GM19372 (cell line): ENCODE results near the gene PTPRN2.

Experiments
- ATAC-seq: cut with Tn5 transposase; IDR thresholded peaks from one replicate; pipeline ENCODE4 v1.9.1; 2021; ENCODE audit warnings: mild to moderate bottlenecking, low read depth, moderate library complexity; ENCODE audit not compliant: unreplicated experiment

Gene PTPRN2

GRCh38 chr7:158019726-158020705, 567.6 kb downstream of the PTPRN2 start:
- ATAC-seq = no peak

GRCh38 chr7:158018971-158019645, 568.5 kb downstream of the PTPRN2 start:
- ATAC-seq = no peak

- ATAC-seq = no peak
Measured at GRCh38 chr7:158018098-158018762, 569.4 kb downstream of the PTPRN2 start.

- ATAC-seq = no peak
Measured at GRCh38 chr7:158017111-158018097, 570.2 kb downstream of the PTPRN2 start.

GRCh38 chr7:158016180-158017097, 571.2 kb downstream of the PTPRN2 start:
- no peak for ATAC-seq

GRCh38 chr7:158015403-158016179, 572.0 kb downstream of the PTPRN2 start:
- no peak for ATAC-seq

- ATAC-seq = no peak
Measured at GRCh38 chr7:158014976-158015375, 572.6 kb downstream of the PTPRN2 start.

GRCh38 chr7:158013085-158013668, 574.4 kb downstream of the PTPRN2 start:
- no peak for ATAC-seq

GRCh38 chr7:158011941-158012340, 575.7 kb downstream of the PTPRN2 start:
- ATAC-seq = no peak

- ATAC-seq = no peak
Measured at GRCh38 chr7:158010961-158011693, 576.5 kb downstream of the PTPRN2 start.

- no peak for ATAC-seq
Measured at GRCh38 chr7:158009886-158010285, 577.7 kb downstream of the PTPRN2 start.

- ATAC-seq = no peak
Measured at GRCh38 chr7:158008267-158008666, 579.4 kb downstream of the PTPRN2 start.

GRCh38 chr7:158007697-158008257, 579.8 kb downstream of the PTPRN2 start:
- ATAC-seq = no peak

- no peak for ATAC-seq
Measured at GRCh38 chr7:158006841-158007696, 580.6 kb downstream of the PTPRN2 start.

- ATAC-seq = no peak
Measured at GRCh38 chr7:158005531-158005930, 582.1 kb downstream of the PTPRN2 start.

- no peak for ATAC-seq
Measured at GRCh38 chr7:158004123-158004490, 583.5 kb downstream of the PTPRN2 start.
